Liver (tissue), 3 donors: ENCODE results near the gene CAMP.

Source experiments
- ATF3 ChIP-seq: IDR thresholded peaks from 2 replicates; pipeline ENCODE4 v1.6.1; 2016; ENCODE audit warnings: antibody characterized with exemption
- CTCF ChIP-seq: fragments of 150-350 bp; IDR thresholded peaks from 2 replicates; pipeline ENCODE4 v1.5.1; 2017; ENCODE audit warnings: improper control_type of control experiment, low read depth, low read length; ENCODE audit not compliant: missing input control
- EGR1 ChIP-seq, 2 donors: IDR thresholded peaks; 2 replicates each; pipeline ENCODE4 v1.6.1; 2016 to 2018; ENCODE audit warnings: antibody characterized with exemption in 2 of 2, low read depth in 2 of 2
- HNF4G ChIP-seq: IDR thresholded peaks from 2 replicates; pipeline ENCODE4 v1.6.1; 2016; ENCODE audit warnings: antibody characterized with exemption
- NR2F2 ChIP-seq: IDR thresholded peaks from 2 replicates; pipeline ENCODE4 v1.6.1; 2016; ENCODE audit warnings: antibody characterized with exemption
- RAD21 ChIP-seq, 2 donors: IDR thresholded peaks; 2 replicates each; pipeline ENCODE4 v1.6.1; 2016; ENCODE audit warnings: antibody characterized with exemption in 2 of 2, mild to moderate bottlenecking in 2 of 2
- RXRA ChIP-seq, 2 donors: IDR thresholded peaks; 2 replicates each; pipeline ENCODE4 v1.6.1; 2017 to 2018; ENCODE audit warnings: antibody characterized with exemption in 2 of 2, mild to moderate bottlenecking in 1 of 2
- SP1 ChIP-seq: IDR thresholded peaks from 2 replicates; pipeline ENCODE4 v1.6.1; 2018; ENCODE audit warnings: antibody characterized with exemption, mild to moderate bottlenecking
- TAF1 ChIP-seq: conservative IDR thresholded peaks from 2 replicates; pipeline ENCODE4 v1.6.1; 2016; ENCODE audit warnings: antibody characterized with exemption, mild to moderate bottlenecking
- YY1 ChIP-seq: IDR thresholded peaks from 2 replicates; pipeline ENCODE4 v1.6.1; 2016; ENCODE audit warnings: antibody characterized with exemption, mild to moderate bottlenecking
- ZBTB33 ChIP-seq: IDR thresholded peaks from 2 replicates; pipeline ENCODE4 v1.6.1; 2016; ENCODE audit warnings: antibody characterized with exemption
- TF ChIP-seq, protein P1 (sequence below): IDR thresholded peaks from 2 replicates; pipeline ENCODE4 v1.6.1; 2016; ENCODE audit warnings: antibody characterized with exemption
- TF ChIP-seq, protein P2 (sequence below): IDR thresholded peaks from 2 replicates; pipeline ENCODE4 v1.6.1; 2016; ENCODE audit warnings: antibody characterized with exemption, mild to moderate bottlenecking
- donor health status: healthy.
- donor health status: healthy.

- TF ChIP-seq TAF1: no peak
- no peak for TF ChIP-seq RXRA (IDR thresholded peaks at IDR 0.05)
- TF ChIP-seq, protein P1, sequence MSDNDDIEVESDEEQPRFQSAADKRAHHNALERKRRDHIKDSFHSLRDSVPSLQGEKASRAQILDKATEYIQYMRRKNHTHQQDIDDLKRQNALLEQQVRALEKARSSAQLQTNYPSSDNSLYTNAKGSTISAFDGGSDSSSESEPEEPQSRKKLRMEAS: no peak
- TF ChIP-seq CTCF: no peak
- TF ChIP-seq YY1: no peak
- TF ChIP-seq ATF3: no peak
- TF ChIP-seq HNF4G: no peak
- TF ChIP-seq SP1: no peak
- TF ChIP-seq ZBTB33: no peak
- no peak for TF ChIP-seq NR2F2
- no peak for TF ChIP-seq EGR1 (IDR thresholded peaks at IDR 0.05; ENCODE audit: low read depth in 2 of 2)
- no peak for TF ChIP-seq RAD21 (IDR thresholded peaks at IDR 0.05)
- TF ChIP-seq, protein P2, sequence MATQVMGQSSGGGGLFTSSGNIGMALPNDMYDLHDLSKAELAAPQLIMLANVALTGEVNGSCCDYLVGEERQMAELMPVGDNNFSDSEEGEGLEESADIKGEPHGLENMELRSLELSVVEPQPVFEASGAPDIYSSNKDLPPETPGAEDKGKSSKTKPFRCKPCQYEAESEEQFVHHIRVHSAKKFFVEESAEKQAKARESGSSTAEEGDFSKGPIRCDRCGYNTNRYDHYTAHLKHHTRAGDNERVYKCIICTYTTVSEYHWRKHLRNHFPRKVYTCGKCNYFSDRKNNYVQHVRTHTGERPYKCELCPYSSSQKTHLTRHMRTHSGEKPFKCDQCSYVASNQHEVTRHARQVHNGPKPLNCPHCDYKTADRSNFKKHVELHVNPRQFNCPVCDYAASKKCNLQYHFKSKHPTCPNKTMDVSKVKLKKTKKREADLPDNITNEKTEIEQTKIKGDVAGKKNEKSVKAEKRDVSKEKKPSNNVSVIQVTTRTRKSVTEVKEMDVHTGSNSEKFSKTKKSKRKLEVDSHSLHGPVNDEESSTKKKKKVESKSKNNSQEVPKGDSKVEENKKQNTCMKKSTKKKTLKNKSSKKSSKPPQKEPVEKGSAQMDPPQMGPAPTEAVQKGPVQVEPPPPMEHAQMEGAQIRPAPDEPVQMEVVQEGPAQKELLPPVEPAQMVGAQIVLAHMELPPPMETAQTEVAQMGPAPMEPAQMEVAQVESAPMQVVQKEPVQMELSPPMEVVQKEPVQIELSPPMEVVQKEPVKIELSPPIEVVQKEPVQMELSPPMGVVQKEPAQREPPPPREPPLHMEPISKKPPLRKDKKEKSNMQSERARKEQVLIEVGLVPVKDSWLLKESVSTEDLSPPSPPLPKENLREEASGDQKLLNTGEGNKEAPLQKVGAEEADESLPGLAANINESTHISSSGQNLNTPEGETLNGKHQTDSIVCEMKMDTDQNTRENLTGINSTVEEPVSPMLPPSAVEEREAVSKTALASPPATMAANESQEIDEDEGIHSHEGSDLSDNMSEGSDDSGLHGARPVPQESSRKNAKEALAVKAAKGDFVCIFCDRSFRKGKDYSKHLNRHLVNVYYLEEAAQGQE: no peak
These were observed 2.3 kb downstream of the CAMP start for GRCh38 chr3:48225587-48225986.
